A549 treated with DMSO at 1 μM for 4 hours (cell line): ENCODE results near the gene COL7A1. TPM values are rescaled to one million over a fixed set of nuclear protein-coding genes. Genes with fewer than 3 reads are reported as not detected.

Experiments used
- total RNA-seq: library from RNA; stranded (reverse); fragments of 200-300 nt; extraction: Qiagen RNA extraction; gene quantifications from 5 replicates; pipeline ENCODE4 v1.2.3, GENCODE V29; 2022; ENCODE audit warnings: low read depth

Gene COL7A1
- total RNA-seq, result 139 to 257 TPM (median 204 TPM) in 5 replicates

DNA sequence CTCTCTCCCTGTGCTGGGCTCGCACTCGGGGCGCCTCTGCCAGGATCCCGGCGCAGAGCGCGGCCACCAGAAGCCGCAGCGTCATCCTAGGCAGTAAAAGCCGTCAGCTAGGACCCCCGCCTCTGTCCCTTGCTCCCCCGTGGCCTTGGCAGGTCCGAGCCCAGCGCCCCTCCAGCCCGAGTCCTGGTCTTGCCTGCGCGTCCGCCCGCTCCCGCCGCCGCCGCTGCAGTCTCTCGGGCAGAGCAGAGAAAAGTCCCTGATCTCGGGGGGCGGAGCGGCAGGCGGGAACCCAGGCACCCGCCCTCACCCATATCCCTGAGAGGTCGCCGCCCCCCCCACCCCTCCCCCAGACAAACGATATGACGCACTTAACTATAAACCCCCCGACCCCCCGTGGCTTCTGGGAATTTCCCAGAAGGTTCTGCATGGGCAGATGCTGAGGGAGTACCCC lies at the start of gene COL7A1:
Gene COL7A1 (minus strand): TSS at position 255 of the 451 bp plus-strand sequence. CDS start 170 bp downstream, at position 85.

DNA sequence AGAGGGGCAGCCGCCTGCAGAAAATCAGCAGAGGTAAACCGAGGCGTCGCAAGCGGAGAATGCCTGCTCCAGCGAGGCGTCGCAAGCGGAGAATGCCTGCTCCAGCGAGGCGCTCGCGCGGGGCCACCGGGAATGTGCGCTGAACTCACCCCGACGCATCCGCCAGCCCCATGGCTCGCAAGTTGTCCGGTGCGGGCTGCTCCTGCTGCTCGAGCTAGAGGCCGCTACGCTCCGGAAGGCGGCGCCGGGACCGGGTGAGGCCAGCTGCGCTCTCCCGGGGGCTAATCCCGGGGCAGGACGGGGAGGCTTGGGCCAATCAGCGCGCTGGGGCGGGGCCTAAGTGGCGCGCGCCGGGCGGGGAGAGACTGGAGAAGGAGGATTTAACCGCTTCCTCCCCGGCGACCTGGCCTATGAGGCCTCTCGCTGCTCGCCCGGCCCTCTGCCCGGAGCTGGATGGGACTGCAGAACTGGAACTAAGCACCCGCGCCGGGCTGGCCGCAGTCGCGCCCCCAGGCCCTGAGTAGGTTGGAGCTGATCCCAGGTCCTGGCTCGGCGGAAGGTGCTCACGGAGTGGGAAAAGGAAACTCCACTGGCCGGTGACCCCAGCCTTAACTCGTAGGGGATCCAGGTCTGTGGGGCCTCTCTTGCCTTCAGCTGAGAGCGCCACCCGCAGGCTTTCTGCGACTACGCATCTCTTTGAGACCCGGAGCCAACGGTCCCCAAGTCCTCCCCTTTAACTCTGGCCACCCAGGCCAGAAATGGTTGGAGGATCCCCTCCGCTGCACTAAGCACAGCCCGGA lies 40.3 kb upstream of the COL7A1 start, which contains the start of gene SLC26A6:
Gene SLC26A6 (minus strand): TSS at position 240 of the 800 bp plus-strand sequence. CDS start 68 bp downstream, at position 172.

GRCh38 chr3:48621461-48621869 lies 26.3 kb upstream of the COL7A1 start, which contains the start of gene TMEM89:
Gene TMEM89 (minus strand): TSS chr3:48621769. CDS start chr3:48621756, 13 bp downstream.

GRCh38 chr3:48609088-48610005 lies 14.2 kb upstream of the COL7A1 start, which contains the start of gene UQCRC1:
Gene UQCRC1 (minus strand): TSS chr3:48609646. CDS start chr3:48609620, 26 bp downstream.

DNA sequence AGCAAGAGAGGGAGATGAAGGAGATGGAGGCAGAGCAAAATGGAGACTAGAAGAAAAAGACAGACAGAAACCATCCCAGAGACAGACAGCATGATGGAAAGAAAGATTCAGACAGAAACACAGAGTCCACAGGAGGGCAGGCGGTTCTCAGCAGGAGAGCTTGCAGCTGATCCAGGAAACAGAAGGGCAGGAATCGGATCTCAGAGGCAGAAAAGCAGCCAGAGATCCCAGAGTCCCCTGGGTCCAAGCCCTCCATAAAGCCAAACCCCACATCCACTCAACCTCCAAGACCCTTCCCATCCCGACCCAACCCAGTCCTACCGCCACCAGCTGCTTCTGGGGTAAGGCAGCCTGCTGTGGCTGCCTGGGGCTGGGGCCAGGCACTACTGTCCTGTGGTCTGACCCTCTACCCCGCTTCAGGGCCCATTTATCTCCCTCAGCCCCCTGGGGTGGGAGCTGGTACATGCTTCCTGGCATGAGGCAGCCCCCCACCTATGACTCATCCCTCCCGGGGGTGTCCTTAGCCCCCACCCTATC lies 31.7 kb downstream of the COL7A1 start, which contains the start of gene UCN2:
Gene UCN2 (minus strand): TSS at position 400 of the 537 bp plus-strand sequence. CDS start 657 bp downstream, outside the sequence.

DNA sequence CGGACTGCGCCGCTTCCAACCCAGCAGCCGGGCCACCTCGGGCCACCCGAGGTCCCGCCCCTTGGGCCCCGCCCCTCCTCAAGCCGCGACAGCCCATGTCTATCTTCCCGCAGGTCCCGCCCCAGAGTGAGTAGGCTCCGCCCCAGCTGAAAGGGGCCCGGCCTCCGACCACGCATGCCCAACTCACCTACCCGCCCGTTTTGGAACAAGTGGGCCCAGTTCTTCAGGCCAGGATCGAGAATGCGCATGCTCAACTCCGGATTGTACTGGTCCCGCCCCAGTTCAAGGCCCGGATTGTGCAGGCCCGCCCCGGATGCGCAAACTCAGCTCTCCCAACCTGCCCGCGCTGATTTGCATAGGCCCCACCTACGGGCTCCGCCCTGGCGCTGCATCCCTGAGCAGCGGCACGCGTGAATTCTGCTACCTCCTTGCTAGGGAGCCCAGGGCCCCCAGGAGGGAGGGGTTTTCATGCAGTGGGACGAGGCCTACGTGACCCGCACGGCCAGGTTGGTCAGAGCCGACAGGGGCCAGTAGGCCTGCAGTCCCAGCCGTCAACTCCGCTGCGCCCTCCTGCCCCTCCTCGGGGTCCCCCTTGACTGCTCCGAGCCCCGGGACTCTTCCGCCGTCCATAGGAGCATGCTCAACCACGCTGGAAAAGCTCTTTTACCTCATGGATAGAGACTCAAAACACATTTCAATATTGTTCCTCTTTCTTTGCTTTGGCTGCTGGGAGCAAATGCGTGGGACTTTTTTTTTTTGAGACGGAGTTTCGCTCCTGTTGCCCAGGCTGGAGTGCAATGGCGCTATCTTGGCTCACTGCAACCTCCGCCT lies 38.1 kb downstream of the COL7A1 start, which contains the start of gene PFKFB4:
Gene PFKFB4 (minus strand): TSS at position 8 of the 831 bp plus-strand sequence. CDS start 26 bp downstream, outside the sequence.

Other genes starting within 250 kb of the COL7A1 start
- gene FBXW12, start 223.1 kb downstream of the COL7A1 start, total RNA-seq, result not detected in 5 replicates
- gene PLXNB1, start 165.2 kb downstream of the COL7A1 start, total RNA-seq, result 13.2 to 15.8 TPM (median 15.1 TPM) in 5 replicates
- 25.1 to 28.0 TPM (median 27.4 TPM) in 5 replicates for gene CCDC51, start 155.2 kb downstream of the COL7A1 start, total RNA-seq
- 277 to 368 TPM (median 288 TPM) in 5 replicates for gene TMA7, start 155.1 kb downstream of the COL7A1 start, total RNA-seq
- 7.3 to 9.8 TPM (median 9.4 TPM) in 5 replicates for gene ATRIP, start 148.6 kb downstream of the COL7A1 start, total RNA-seq
- gene SHISA5, start 91.2 kb downstream of the COL7A1 start, total RNA-seq, result 112 to 141 TPM (median 121 TPM) in 5 replicates
- 15.6 to 24.2 TPM (median 17.2 TPM) in 5 replicates for gene PFKFB4, start 38.5 kb downstream of the COL7A1 start, total RNA-seq
- 8.8 to 14.2 TPM (median 10.2 TPM) in 5 replicates for gene UCN2, start 31.5 kb downstream of the COL7A1 start, total RNA-seq
- gene UQCRC1, start 14.3 kb upstream of the COL7A1 start, total RNA-seq, result 171 to 237 TPM (median 183 TPM) in 5 replicates
- gene TMEM89, start 26.4 kb upstream of the COL7A1 start, total RNA-seq, result not detected in 5 replicates
- gene SLC26A6, start 40.1 kb upstream of the COL7A1 start, total RNA-seq, result 14.4 to 19.9 TPM (median 19.4 TPM) in 5 replicates
- gene CELSR3, start 67.6 kb upstream of the COL7A1 start, total RNA-seq, result 3.7 to 5.5 TPM (median 4.5 TPM) in 5 replicates
- gene NCKIPSD, start 90.6 kb upstream of the COL7A1 start, total RNA-seq, result 6.6 to 10.6 TPM (median 9.0 TPM) in 5 replicates
- gene IP6K2, start 121.9 kb upstream of the COL7A1 start, total RNA-seq, result 43.9 to 50.9 TPM (median 49.0 TPM) in 5 replicates